ENCODE data around the gene HGFAC. TPM values are rescaled to one million over a fixed set of nuclear protein-coding genes. Genes with fewer than 3 reads are reported as not detected.

HGFAC gene
- total and polyA plus RNA-seq, 5 donors from 2014 or later = 0.11 TPM; not detected in 4

DNA sequence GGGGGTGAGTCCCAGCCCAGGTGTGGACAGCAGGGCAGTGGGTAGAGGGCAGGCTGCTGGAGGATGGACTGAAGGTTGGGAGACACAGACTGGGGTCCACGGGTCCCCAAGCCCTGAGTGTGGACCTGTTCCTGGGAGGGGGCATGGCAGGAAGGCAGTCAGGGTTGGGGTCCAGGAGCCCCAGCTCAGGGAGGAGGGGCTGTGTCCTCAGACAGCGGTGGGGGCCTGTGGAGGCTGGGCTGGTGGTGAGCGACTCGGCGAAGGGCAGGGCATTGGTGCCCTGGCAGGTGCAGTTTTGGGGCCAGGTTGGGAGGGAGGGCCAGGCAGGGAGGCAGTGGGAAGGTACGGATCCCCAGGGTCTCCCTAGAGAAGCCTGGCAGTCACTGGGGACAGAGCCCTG is 55.3 kb downstream of the HGFAC start:
- no peaks in the 10 kb centered on the region for H3K27me3 ChIP-seq (ENCODE audit: control insufficient read depth, insufficient read depth, low read length)
- no peaks in the 10 kb centered on the region for H3K4me1 Mint-ChIP-seq
- H3K27me3 Mint-ChIP-seq = peaks cover 6% of the 10 kb centered on the region
- H3K36me3 Mint-ChIP-seq = no peaks in the 10 kb centered on the region
- H3K27ac Mint-ChIP-seq = no peak overlapping the region
- peaks cover 0 to 1% (median 0%) of the 10 kb centered on the region in 7 donors for H3K9me3 Mint-ChIP-seq
- H3K9me3 ChIP-seq (ENCODE audit: control insufficient read depth in 2 of 2, low read length in 2 of 2) = no peaks in the 10 kb centered on the region
- H3K4me1 ChIP-seq (ENCODE audit: control insufficient read depth, insufficient read depth, low read length, poor library complexity, severe bottlenecking) = no peaks in the 10 kb centered on the region
- DNase-seq = no peak
- no peak overlapping the region for H3K4me3 ChIP-seq (ENCODE audit: low read depth, low read length)
- no peak overlapping the region for H3K27ac ChIP-seq (ENCODE audit: insufficient read depth, low read length, poor library complexity, severe bottlenecking)
- no peak overlapping the region for H3K4me3 Mint-ChIP-seq
- no peak for ATAC-seq (ENCODE audit: low read depth in 2 of 2)
- no peaks in the 10 kb centered on the region for H3K36me3 ChIP-seq (ENCODE audit: control insufficient read depth, insufficient read depth, low read length)

DNA sequence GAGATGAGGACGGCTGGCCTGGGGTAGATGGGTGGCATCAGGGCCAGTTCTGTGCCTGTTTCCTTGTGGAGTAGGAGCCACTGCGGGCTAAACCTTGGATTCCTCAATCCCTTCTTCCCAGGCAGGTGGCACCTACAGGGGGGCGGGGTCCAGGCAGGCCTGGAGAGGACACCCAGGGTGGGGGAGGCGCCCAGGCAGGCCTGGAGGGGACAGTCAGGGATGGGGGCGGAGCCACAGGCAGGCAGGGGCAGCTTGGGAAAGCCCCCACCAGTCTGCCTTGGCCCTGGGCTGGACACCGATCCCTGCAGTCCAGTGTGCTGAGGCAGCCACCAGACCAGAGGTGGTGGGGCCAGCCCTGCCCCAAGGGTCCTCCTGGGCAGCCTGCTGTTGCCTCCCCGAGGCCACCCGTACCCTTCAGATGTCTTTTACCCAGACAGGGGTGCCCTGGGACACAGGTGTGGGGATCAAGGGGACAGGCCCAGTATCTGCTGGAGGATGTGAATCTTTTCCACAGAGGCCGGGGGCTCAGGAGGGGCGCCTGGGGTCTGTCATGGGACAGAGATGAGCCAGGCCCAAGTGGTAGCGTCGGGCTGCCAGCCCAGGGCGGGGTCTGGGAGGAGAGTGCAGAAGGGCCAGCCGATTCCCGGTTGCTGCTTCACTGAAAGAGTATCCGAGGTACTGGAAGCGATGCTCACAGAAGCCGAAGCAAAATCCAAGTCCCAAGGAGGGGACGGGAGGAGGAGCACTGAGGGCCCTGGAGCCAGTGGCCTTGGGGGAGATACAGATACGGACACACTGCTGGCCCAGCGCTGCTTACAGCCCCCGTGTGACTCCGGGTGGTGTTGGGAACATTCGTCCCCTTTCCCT is 56.0 kb downstream of the HGFAC start:
- H3K36me3 Mint-ChIP-seq = no peaks in the 10 kb centered on the region
- Histone ChIP-seq H3K4me3 (ENCODE audit: low read depth, low read length) (no peak overlapping the region), H3K27ac (ENCODE audit: insufficient read depth, low read length, poor library complexity, severe bottlenecking) (no peak overlapping the region), H3K27me3 (ENCODE audit: control insufficient read depth, insufficient read depth, low read length) (no peaks in the 10 kb centered on the region), H3K9me3 (ENCODE audit: control insufficient read depth in 2 of 2, low read length in 2 of 2) (no peaks in the 10 kb centered on the region), H3K36me3 (ENCODE audit: control insufficient read depth, insufficient read depth, low read length) (peaks cover 7% of the 10 kb centered on the region), H3K4me1 (ENCODE audit: control insufficient read depth, insufficient read depth, low read length, poor library complexity, severe bottlenecking) (no peaks in the 10 kb centered on the region)
- no peaks in the 10 kb centered on the region for H3K4me1 Mint-ChIP-seq
- H3K27me3 Mint-ChIP-seq = peaks cover 4% of the 10 kb centered on the region
- peaks cover 0 to 1% (median 0%) of the 10 kb centered on the region in 7 donors for H3K9me3 Mint-ChIP-seq
- ATAC-seq (ENCODE audit: low read depth in 2 of 2) (no peak), DNase-seq (no peak)
- no peak overlapping the region for H3K27ac Mint-ChIP-seq
- no peak overlapping the region for H3K4me3 Mint-ChIP-seq

DNA sequence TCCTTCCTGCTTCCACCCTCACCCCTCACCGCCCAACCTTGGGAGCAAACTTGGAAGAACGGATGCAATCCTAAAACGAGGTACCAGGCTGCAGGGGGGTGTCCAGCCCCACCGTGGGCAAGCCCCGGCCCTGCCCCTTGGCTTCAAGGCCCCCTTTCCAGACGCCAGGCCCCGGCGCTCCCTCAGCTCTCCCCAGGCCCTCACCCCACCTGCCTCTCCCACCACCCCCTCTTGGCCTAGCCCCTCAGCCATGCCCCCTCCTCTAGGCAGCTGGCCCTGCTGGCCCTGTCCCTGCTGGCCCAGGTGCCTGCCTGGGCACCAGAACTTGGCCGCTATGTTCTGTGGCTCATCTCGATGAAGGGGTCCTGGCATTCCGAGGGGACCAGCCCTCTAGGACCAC is 56.6 kb downstream of the HGFAC start:
- Mint-ChIP-seq H3K9me3 (peaks cover 0 to 1% (median 0%) of the 10 kb centered on the region in 7 donors), H3K27ac (no peak overlapping the region), H3K36me3 (peaks cover 2% of the 10 kb centered on the region), H3K27me3 (peaks cover 4% of the 10 kb centered on the region), H3K4me3 (no peak overlapping the region), H3K4me1 (peaks cover 0 to 2% (median under 1%) of the 10 kb centered on the region in 4 donors)
- Histone ChIP-seq H3K27me3 (ENCODE audit: control insufficient read depth, insufficient read depth, low read length) (no peaks in the 10 kb centered on the region), H3K4me3 (ENCODE audit: low read depth, low read length) (no peak overlapping the region), H3K27ac (ENCODE audit: insufficient read depth, low read length, poor library complexity, severe bottlenecking) (no peak overlapping the region), H3K4me1 (ENCODE audit: control insufficient read depth, insufficient read depth, low read length, poor library complexity, severe bottlenecking) (no peaks in the 10 kb centered on the region), H3K36me3 (ENCODE audit: control insufficient read depth, insufficient read depth, low read length) (peaks cover 7% of the 10 kb centered on the region), H3K9me3 (ENCODE audit: control insufficient read depth in 2 of 2, low read length in 2 of 2) (no peaks in the 10 kb centered on the region)
- DNase-seq (no peak), ATAC-seq (ENCODE audit: low read depth in 2 of 2) (no peak)

Other genes with a start within 250 kb of the HGFAC start
- gene MSANTD1, start 192.8 kb upstream of the HGFAC start, total RNA-seq = 2.0 TPM
- gene MSANTD1, start 192.8 kb upstream of the HGFAC start, polyA plus RNA-seq = under 1 TPM in 2 of 4 donors, not detected in 2; 0.05 to 0.22 TPM
- gene RGS12, start 148.9 kb upstream of the HGFAC start, total RNA-seq = 27.6 TPM
- gene RGS12, start 148.9 kb upstream of the HGFAC start, polyA plus RNA-seq = 1 to 10 TPM; 3.7 to 6.7 (median 6.0) TPM
- gene DOK7, start 21.3 kb downstream of the HGFAC start, total RNA-seq = not detected
- under 1 TPM in 2 of 4 donors, not detected in 2; 0.08 to 0.14 TPM for gene DOK7, start 21.3 kb downstream of the HGFAC start, polyA plus RNA-seq
- gene LRPAP1, start 90.5 kb downstream of the HGFAC start, total RNA-seq = 99.2 TPM
- 100 to 1,000 TPM in 1 of 4 donors, 10 to 100 TPM in 3; 78.4 to 111 (median 95.1) TPM for gene LRPAP1, start 90.5 kb downstream of the HGFAC start, polyA plus RNA-seq

Data from CD4-positive, CD25-positive, alpha-beta regulatory T cell (primary cell).